ENCODE results near the gene DYSF.

GRCh38 chr2:71680925-71681324 is 227.6 kb downstream of the DYSF start:
- TF ChIP-seq, protein P1, sequence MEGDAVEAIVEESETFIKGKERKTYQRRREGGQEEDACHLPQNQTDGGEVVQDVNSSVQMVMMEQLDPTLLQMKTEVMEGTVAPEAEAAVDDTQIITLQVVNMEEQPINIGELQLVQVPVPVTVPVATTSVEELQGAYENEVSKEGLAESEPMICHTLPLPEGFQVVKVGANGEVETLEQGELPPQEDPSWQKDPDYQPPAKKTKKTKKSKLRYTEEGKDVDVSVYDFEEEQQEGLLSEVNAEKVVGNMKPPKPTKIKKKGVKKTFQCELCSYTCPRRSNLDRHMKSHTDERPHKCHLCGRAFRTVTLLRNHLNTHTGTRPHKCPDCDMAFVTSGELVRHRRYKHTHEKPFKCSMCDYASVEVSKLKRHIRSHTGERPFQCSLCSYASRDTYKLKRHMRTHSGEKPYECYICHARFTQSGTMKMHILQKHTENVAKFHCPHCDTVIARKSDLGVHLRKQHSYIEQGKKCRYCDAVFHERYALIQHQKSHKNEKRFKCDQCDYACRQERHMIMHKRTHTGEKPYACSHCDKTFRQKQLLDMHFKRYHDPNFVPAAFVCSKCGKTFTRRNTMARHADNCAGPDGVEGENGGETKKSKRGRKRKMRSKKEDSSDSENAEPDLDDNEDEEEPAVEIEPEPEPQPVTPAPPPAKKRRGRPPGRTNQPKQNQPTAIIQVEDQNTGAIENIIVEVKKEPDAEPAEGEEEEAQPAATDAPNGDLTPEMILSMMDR (IDR thresholded peaks at IDR 0.05), result no peak
- TF ChIP-seq, protein P2, sequence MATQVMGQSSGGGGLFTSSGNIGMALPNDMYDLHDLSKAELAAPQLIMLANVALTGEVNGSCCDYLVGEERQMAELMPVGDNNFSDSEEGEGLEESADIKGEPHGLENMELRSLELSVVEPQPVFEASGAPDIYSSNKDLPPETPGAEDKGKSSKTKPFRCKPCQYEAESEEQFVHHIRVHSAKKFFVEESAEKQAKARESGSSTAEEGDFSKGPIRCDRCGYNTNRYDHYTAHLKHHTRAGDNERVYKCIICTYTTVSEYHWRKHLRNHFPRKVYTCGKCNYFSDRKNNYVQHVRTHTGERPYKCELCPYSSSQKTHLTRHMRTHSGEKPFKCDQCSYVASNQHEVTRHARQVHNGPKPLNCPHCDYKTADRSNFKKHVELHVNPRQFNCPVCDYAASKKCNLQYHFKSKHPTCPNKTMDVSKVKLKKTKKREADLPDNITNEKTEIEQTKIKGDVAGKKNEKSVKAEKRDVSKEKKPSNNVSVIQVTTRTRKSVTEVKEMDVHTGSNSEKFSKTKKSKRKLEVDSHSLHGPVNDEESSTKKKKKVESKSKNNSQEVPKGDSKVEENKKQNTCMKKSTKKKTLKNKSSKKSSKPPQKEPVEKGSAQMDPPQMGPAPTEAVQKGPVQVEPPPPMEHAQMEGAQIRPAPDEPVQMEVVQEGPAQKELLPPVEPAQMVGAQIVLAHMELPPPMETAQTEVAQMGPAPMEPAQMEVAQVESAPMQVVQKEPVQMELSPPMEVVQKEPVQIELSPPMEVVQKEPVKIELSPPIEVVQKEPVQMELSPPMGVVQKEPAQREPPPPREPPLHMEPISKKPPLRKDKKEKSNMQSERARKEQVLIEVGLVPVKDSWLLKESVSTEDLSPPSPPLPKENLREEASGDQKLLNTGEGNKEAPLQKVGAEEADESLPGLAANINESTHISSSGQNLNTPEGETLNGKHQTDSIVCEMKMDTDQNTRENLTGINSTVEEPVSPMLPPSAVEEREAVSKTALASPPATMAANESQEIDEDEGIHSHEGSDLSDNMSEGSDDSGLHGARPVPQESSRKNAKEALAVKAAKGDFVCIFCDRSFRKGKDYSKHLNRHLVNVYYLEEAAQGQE (IDR thresholded peaks at IDR 0.05; ENCODE audit: insufficient read depth in 1 of 2, low read depth in 2 of 2, low read length in 1 of 2), result no peak
- no peak for TF ChIP-seq POLR2AphosphoS5 (IDR thresholded peaks at IDR 0.05; ENCODE audit: low read depth, low read length)
- TF ChIP-seq SIN3A (IDR thresholded peaks at IDR 0.05; ENCODE audit: borderline replicate concordance, insufficient read depth, low read depth, low read length), result no peak
- TF ChIP-seq TCF7L2 (IDR thresholded peaks at IDR 0.05; ENCODE audit: low read depth, low read length), result no peak
